NK-92 (cell line): Measurements from ENCODE around the gene PSMB1.
"Not testable (repeated sequence)": the region's sequence is repeated elsewhere in the genome, so short reads cannot be mapped to it uniquely, and the experiment has no call there.

Source experiments
- DNase-seq: peaks from one replicate; lab custom pipeline; 2025; ENCODE audit not compliant: unreplicated experiment; lab: John Stamatoyannopoulos, UW

The PSMB1 gene

DNA sequence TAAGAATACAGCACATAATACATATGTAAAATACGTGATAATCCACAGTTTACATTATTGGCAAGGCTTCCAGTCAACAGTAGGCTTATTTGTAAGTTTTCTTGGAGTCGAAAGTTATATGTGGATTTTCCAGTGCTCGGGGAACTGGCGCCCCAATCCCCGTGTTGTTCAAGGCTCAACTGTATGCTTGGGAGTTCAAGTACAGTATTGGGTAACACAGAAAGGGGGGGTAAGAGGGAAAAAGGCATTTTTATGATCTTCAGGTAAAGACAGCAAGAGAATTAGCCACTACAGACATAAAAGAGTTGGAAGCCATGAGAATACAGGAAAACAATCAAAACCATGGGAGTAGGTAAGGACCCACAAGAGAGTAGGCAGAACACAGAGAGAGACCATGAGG, 16.4 kb downstream of the PSMB1 start:
- no peak for DNase-seq

DNA sequence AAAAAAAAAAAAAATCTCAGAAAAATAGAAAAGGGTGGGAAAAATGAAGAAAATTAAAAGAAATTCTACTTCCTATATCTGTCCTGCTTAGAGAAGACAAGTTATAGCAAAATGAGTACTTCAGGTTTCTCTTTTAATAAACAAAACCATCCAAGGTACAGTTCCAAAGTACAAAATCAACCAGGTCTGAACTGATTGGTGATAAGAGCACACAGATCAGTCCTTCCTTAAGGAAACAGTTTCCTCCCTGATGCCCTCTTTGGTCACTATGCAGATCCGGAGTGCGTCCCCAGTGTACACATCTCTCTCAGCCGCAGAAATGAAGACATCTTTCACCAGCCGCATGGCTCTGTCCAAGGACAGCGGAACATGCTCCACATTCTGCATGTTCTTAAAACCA, 18.1 kb downstream of the PSMB1 start:
- no peak for DNase-seq

DNA sequence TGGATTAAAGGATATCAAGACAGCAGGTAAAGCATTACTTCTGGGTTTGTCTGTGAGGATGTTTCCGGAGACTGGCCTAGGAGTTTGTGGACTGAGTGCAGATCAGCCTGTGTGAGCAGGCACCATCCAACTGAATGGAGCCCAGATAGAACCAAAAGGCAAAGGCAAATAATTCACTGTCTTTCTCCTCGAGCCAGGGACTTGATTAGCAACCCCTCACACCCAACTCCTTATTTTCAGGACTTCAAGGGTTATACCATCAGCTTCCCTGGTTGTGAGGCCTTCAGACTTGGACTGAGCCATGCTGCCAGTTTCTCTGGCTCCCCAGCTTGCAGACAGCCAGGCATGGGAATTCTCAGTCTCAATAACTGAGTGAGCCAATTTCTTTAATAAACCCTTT, 19.3 kb downstream of the PSMB1 start:
- no peak for DNase-seq

DNA sequence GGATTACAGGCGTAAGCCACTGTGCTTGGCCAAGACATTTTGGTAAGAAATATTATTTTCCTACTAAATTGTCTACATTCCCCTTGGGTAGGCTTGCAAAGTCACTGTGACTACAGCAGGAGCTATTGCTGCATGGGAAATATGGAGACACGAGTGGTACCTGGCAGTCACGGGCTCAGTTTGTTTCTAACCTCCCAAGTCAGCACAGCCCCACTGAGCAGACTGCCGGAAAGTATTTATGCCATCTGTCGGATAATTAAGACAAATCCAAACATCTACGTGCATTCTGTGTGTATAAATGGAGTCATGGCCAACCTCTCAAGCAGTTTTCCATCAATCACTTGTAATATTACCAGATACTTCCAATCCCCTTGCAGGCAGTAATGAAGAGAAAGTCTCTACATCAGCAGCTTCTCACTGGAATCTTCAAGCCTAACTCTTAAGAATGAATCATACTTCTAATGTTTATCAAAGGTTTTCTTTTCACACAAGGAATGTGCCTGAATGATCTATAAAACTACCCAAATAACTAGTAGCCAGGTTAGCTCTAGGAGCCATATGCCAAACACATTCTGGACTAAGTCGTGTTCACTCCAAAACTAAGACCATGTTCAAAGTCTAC, 20.1 kb downstream of the PSMB1 start:
- no peak for DNase-seq

DNA sequence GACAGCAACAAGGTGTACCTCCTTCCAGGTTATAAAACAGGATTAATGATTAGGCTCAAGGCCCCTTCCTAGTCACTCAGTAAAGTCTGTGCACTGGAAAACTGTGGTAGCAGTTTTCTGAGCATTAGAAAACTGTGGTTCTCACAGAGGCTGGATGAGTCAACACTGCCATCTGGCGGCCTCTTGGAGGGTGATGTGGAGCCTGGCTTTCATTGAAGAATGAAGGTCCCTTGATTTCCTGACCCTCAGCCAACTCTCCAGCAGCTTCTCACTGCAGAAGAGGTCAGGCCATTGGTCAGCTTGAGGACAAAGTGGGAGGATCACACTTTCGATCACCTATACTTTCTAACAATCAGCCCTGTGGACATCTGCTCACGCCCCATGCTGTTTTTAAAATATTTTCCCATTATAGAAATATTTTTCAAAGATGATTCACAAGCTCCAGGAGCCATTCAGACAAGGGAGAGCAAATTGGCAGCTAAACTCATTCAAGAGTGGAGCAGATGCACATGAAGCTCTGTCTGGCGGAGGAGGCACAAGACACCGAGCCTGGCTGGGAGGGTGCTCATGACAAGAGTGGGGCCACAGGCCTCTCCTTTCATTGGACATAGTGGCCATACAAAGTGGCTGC, 23.2 kb downstream of the PSMB1 start:
- no peak for DNase-seq

DNA sequence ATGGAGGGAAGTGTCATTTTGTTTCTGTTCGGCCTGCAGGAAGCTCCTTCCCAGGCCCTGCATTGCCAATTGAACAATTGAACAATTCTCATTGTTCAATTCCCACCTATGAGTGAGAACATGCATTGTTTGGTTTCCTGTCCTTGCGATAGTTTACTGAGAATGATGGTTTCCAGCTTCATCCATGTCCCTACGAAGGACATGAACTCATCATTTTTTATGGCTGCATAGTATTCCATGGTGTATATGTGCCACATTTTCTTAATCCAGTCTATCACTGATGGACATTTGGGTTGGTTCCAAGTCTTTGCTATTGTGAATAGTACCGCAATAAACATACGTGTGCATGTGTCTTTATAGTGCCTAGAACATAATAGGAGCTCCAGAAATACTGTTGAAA, 25.1 kb downstream of the PSMB1 start:
- not testable (repeated sequence) for DNase-seq

DNA sequence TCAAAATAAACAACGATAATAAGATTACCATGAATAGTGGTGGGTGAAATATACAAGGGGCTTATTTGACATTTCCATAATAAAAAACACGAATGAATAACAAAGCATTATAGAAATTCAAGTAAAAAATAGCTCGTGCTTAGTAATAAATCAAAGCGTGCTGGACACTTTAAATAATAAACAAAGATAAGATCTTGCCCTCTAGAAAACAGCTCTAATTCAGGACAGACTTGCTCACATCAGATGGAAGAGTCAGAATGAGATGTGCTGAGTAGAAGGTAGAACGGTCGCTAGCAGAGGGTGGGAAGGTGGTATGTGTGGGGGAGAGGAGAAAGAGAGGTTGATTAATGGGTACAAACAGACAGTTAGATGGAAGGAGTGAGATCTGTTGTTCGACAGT, 27.3 kb downstream of the PSMB1 start:
- no peak for DNase-seq

DNA sequence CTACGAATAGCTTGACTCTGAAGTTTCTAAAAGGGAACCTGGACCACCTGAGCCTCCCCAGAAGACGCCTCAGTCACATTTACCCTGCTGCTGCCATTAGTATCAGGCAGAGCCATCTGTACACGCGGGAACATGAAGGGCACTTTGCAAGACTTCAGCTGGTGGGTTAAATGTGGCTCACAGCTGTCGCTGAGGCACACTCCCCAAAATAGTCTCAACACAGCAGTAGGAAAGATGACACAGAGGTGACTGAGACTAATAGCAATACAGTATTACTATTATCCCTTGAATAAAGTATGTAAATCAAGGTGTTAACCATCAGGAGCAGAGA, 29.0 kb downstream of the PSMB1 start:
- no peak for DNase-seq

DNA sequence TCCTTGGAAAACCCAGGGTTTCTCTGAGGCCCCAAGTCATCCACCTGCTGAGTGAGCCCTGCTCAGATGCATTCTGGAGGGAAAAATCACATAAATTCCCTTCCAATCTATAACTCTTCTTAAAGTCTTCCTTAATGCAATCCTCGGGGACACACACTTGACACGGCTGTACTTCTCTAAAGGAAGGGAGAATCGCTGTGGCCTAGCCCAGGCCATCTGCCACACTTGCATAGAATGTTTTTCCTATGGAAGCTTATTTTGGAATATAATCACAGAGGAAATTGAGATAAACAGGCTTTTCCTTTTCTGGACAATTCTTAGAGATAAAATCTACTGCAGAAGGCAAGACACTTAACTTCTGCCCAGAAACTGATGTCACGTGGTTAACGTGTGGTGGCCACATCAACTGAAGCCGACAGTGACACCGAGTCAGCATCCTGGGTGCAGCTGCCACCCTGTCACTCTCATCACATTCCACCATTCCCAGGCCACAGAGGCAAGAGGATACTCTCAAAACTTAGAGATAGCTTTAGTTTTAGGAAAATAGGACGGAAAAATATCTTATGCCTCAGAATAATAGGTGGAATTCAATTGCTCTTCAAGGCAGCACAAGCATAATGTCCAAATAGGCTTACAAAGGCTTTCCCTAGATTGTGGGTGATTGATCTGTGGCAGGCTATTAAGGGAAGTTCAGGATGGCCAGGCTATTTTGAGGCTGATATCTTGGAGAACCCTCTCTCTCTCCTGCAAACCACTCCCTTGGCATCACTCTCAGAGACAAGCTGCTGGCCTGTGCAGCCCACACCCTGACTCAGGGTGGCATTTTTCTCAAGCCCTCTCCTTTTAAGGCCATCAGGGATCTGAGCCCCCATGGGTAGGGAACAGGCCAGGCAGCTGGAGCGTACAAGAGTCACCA, 29.6 kb downstream of the PSMB1 start:
- no peak for DNase-seq

DNA sequence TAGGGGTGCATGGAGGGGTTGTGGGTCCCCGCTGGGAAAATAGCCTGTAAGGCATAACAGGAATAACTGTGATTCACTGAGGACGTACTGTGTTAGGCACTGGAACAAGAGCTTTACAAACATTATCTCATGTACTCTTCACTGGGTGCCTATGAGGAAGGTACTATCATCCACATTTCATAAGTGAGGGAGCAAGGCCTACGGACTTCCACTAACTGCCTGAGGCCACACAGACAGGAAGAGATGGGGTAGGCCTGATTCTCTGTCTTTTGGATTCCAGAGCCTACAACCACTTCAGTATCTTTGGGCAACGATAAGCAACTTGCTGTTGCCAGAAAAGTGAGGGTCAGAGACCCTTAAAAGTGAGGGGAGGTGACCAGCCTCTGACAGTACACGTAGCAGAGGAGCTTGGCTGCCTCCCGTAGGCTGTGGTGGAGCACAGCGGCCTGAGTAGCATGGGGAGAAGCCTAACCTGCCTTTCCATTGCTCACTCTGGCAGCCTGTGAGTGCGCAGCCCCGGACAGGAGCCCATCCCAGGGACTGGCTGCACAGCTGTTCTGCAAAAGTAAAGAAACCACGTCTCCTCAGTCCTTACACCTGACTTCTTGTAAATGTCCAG, 30.4 kb downstream of the PSMB1 start:
- DNase-seq, result no peak

DNA sequence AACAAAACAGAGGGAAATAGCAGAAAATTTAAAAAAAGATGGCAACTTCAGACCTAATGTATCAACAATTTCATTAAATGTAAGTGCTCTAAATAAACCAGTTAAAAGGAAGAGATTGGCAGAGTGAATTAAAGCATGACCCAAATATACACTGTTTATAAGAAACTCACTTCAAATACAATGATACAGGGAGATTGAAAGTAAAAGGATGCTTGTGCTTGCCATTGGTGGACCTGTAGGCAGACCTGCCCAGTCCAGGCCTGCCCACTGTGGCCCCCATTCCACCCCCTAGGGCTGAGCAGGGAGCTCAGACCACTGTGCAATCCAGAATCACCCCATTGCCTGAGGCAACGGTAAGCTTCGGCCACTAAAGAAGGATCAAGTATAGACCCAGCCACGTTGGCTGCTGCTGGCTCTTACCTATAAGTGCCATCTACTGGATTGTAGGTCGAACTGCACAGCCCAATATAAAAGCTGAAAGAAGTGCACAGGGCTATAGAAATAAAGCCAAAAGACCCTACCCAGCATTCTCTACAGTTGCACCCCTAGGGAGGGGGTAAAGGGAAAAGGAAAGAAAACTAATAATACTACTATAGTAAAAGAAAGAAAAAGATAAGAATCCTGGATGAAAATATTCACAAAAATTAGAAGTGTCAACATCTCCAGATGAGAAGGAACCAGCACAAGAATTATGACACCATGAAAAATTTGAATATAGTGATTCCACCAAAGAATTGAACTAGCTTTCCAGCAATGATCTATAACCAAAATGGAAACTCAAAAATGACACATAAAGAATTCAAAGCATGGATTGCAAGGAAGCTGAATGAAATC, 36.1 kb downstream of the PSMB1 start:
- DNase-seq, result no peak

DNA sequence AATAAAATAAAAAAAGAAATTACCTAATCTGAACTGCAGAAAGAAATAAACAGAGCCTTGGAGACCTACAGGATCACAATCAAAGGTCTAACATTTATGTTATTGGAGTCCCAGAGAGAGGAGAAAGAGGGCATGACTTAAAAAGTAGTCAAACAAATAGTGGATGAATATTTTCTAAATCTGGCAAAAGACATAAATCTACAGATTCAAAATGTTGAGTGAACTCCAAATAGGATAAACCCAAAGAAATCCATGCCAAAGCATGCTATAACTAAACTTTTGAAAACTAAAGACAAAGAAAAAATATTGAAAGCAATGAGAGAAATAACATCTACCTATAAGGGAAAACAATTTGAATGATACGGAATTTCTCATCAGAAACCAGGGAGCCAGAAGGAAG, 38.2 kb downstream of the PSMB1 start:
- DNase-seq, result no peak

DNA sequence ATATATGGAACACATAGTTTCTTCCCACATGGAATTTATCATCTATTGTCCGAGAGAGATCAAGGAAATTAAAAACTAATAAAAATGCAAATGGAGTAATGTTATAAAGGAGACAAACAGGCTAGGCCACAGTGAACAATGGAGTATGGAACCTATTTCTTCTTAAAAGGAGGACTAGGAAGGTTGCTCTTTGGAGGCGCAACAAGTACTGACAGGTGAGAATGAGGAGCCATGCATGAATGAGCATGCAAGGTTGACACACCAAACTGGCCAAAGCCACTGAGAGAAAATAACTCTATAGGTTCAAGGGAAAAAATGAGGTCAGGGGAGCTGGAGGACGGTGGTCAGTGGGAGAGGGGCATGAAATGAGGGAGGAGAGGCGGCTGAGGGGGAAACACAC, 40.9 kb downstream of the PSMB1 start:
- DNase-seq, result no peak

DNA sequence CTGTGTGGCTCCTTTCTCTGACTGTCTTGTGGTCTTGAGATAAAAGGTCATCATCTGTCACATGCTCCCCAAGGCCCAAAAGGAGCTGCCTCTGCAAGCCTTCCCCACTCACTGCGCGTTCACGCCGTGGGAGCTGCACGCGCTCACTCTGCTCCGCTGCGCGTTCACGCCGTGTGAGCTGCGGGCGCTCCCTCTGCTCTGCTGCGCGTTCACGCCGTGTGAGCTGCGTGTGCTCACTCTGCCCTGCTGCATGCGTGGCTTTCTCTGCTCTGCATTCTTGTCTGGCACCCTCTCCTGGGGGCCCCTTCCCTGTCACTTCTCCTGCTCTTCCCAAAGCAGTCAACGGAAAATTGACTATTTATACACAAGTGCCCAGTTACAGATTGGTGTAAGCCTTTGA, 42.5 kb downstream of the PSMB1 start:
- DNase-seq, result no peak

DNA sequence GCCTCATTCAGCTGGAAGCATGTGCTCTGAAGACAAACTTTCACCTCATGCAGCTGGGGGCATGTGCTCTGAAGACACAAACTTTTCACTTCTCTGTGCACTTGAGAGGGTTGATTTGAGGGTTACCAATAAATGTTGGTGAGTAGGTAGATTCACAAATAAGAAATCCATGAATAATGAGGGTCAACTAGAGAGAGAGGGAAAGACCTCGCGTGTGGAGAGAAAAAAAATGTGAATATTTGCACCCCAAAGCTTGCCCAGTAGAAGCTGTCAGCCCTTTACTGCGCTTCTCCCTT, 43.4 kb downstream of the PSMB1 start:
- DNase-seq, result no peak

DNA sequence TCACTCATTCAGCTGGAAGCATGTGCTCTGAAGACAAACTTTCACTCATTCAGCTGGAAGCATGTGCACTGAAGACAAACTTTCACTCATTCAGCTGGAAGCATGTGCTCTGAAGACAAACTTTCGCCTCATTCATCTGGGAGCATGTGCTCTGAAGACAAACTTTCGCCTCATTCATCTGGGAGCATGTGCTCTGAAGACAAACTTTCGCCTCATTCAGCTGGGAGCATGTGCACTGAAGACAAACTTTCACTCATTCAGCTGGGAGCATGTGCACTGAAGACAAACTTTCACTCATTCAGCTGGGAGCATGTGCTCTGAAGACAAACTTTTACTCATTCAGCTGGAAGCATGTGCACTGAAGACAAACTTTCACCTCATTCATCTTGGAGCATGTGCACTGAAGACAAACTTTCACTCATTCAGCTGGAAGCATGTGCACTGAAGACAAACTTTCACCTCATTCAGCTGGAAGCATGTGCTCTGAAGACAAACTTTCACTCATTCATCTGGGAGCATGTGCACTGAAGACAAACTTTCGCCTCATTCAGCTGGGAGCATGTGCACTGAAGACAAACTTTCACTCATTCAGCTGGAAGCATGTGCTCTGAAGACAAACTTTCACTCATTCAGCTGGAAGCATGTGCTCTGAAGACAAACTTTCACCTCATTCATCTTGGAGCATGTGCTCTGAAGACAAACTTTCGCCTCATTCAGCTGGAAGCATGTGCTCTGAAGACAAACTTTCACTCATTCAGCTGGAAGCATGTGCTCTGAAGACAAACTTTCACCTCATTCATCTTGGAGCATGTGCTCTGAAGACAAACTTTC, 44.0 kb downstream of the PSMB1 start:
- DNase-seq, result not testable (repeated sequence)

DNA sequence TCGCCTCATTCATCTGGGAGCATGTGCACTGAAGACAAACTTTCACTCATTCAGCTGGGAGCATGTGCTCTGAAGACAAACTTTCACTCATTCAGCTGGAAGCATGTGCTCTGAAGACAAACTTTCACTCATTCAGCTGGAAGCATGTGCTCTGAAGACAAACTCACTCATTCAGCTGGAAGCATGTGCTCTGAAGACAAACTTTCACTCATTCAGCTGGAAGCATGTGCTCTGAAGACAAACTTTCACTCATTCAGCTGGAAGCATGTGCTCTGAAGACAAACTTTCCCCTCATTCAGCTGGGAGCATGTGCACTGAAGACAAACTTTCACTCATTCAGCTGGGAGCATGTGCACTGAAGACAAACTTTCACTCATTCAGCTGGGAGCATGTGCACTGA, 44.8 kb downstream of the PSMB1 start:
- DNase-seq, result not testable (repeated sequence)

DNA sequence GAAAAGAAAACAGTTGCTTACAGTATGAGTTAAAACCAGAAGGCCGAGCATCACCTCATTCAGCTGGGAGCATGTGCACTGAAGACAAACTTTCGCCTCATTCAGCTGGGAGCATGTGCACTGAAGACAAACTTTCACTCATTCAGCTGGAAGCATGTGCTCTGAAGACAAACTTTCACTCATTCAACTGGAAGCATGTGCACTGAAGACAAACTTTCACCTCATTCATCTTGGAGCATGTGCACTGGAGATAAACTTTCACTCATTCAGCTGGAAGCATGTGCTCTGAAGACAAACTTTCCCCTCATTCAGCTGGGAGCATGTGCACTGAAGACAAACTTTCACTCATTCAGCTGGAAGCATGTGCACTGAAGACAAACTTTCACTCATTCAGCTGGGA, 45.4 kb downstream of the PSMB1 start:
- DNase-seq, result not testable (repeated sequence)

DNA sequence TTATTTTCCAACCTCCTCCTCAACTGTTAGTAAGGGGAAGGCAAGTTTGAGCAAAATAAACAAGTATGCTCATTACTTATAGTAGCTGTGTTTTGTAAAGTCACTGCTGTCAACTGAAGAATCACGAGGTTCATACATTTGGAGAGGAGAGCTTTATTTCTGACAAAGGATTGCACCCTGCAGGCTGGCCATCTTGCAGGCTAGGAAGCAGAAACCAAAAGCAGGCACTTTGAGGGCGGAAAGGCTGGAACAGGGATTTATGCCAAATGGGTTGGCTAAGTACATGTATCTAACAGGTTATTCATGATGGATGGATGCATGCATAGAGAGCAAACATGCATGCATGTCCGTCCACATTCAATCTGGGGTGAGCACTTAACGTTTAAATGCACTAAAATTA, 46.7 kb downstream of the PSMB1 start:
- no peak for DNase-seq

DNA sequence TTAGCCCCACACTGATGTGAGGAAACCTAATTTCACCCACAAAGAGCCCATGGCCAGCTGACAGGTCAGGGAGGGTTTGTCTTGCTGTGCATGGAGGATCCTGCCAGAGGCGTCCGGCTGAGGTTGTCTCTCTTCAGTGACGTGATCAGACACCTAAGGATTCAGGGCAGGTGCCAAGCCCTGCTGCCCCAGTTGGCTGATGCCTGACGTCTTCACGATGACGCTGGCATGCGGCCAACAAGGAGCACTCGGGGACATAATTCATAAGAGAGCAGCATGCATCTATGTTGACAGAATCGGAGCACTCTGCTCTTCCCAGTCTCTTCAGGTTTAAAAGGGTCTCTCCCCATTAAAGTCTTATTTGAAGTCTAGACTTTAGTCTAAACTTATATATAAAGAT, 47.8 kb downstream of the PSMB1 start:
- DNase-seq, result no peak
